Stimulated activated effector memory CD8-positive, alpha-beta T cell treated with anti-CD3 and anti-CD28 coated beads, Interleukin-12 subunit alpha, Interleukin-12 subunit beta, amount 100 ng/mL, for 72 hours (primary cell): Measurements from ENCODE around the gene ANXA8L1.
"Not testable (repeated sequence)": the region's sequence is repeated elsewhere in the genome, so short reads cannot be mapped to it uniquely, and the experiment has no call there.

ENCODE experiments used
- ATAC-seq: fragments of 150-1000 bp; cut with Tn5 transposase; 2 replicates; pipeline ENCODE4 v1.10.0; 2021
- DNase-seq, 2 donors: peaks; one replicate each; pipeline ENCODE4 v3.0.0; 2021 to 2022; ENCODE audit warnings: low spot score in 2 of 2
- H3K27ac Mint-ChIP-seq: one replicate; pipeline ENCODE4 v1.8.0; 2022; ENCODE audit warnings: mild to moderate bottlenecking, mixed read lengths
- H3K36me3 Mint-ChIP-seq: one replicate; pipeline ENCODE4 v1.8.0; 2022; ENCODE audit warnings: mild to moderate bottlenecking, mixed read lengths
- H3K4me1 Mint-ChIP-seq: one replicate; pipeline ENCODE4 v1.8.0; 2022; ENCODE audit warnings: mixed read lengths
- H3K4me3 Mint-ChIP-seq: one replicate; pipeline ENCODE4 v1.8.0; 2022; ENCODE audit warnings: mild to moderate bottlenecking, mixed read lengths
- H3K9me3 Mint-ChIP-seq: one replicate; pipeline ENCODE4 v1.8.0; 2022; ENCODE audit warnings: mixed read lengths

The ANXA8L1 gene, protein sequence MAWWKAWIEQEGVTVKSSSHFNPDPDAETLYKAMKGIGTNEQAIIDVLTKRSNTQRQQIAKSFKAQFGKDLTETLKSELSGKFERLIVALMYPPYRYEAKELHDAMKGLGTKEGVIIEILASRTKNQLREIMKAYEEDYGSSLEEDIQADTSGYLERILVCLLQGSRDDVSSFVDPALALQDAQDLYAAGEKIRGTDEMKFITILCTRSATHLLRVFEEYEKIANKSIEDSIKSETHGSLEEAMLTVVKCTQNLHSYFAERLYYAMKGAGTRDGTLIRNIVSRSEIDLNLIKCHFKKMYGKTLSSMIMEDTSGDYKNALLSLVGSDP

DNA sequence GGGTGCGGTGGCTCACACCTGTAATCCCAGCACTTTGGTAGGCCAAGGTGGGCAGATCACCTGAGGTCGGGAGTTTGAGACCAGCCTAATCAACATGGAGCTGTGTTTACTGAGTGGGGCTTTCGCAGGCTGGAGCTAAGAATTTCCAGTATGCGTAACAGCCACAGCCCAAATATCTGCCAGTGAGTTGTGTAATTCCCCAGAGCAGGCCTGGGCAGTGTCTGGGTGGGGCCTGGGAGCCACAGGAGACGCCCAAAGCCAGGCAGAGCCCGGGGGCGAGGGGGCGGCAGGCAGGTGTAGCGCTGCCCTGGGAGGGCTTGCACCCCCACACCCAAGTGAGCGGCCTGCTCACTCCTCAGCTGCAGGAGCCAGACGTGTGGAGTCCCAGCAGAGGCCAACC is at the start of gene ANXA8L1:
TSS of gene ANXA8L1 (plus strand) at position 371 of the 400 bp plus-strand sequence. CDS start 76 bp downstream, outside the sequence.
- DNase-seq, H3K36me3 Mint-ChIP-seq, H3K4me3 Mint-ChIP-seq, ATAC-seq, H3K27ac Mint-ChIP-seq, H3K4me1 Mint-ChIP-seq, H3K9me3 Mint-ChIP-seq: not testable (repeated sequence)

DNA sequence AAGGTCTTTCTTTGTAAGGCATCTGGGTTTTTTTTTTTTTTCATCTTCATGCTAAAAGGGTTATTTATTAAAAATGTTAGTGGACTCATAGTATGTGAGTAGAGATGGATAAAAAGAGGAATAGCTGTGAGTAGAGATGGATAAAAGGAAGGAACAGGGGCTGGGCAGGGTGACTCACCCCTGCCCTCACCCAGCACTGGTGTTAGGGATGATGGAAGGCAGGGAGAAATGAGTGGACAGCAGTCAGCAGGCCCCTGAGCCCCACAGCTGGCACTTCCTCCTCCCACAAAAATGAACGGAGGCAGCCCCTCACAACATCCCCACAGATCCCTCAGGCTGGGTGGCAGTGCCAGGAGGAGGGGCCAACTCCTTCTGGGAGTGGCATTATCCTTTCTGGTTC is 49.5 kb upstream of the ANXA8L1 start:
- H3K9me3 Mint-ChIP-seq = no peaks in the 10 kb centered on the region
- no peak overlapping the region for H3K4me3 Mint-ChIP-seq

DNA sequence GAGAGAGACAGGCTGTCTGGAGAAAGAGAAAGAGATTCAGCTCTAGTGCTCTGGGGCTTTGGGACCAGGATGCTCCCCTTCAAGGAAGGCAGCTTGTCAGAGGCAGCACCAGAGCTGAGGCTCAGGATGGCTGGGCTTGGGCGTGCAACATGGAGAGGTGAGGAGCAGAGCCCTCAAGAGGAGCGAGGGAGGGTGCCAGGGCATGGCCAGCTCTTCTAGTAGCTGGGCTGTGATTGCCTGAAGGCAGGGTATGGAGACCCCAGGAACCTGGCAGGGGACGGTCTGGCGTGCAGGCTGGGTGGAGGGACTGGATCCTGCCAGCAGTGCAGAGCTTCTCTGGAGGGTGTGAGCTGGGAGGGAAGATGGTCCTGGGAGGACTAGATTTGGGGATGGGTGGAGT is 48.6 kb upstream of the ANXA8L1 start:
- Mint-ChIP-seq H3K36me3 (no peaks in the 10 kb centered on the region), H3K9me3 (no peaks in the 10 kb centered on the region), H3K4me3 (no peak overlapping the region), H3K4me1 (peaks cover 15% of the 10 kb centered on the region), H3K27ac (peak overlapping the region; percentile 53)
- DNase-seq (no peak), ATAC-seq (no peak)

More for the DNA sequence above, 49.5 kb upstream of the ANXA8L1 start:
- H3K4me1 Mint-ChIP-seq = peaks cover 12% of the 10 kb centered on the region
- DNase-seq (no peak), ATAC-seq (no peak)
- H3K27ac Mint-ChIP-seq = peak overlapping the region; percentile 53
- H3K36me3 Mint-ChIP-seq = no peaks in the 10 kb centered on the region

DNA sequence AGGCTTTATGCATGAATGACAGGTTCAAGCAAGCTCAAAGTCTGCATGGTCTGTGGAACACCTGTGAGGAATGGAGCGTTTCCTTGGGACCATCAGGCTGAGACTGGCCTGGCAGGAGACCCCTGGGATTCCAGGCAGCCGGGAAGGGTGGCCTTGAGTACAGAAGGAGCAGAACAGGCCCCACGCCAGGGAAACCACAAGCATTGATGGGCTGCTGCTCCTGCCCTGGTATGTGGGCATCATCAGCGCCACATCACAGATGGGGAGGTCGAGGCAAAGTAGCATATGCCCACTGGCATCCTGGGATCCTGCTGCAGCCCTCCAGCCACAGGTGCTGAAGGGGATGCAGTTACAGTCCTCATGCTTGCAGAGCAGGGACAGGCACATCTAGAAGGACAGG is 47.9 kb upstream of the ANXA8L1 start:
- ATAC-seq (no peak), DNase-seq (no peak)
- Mint-ChIP-seq H3K9me3 (no peaks in the 10 kb centered on the region), H3K4me1 (peaks cover 15% of the 10 kb centered on the region), H3K36me3 (no peaks in the 10 kb centered on the region), H3K27ac (no peak overlapping the region), H3K4me3 (no peak overlapping the region)

DNA sequence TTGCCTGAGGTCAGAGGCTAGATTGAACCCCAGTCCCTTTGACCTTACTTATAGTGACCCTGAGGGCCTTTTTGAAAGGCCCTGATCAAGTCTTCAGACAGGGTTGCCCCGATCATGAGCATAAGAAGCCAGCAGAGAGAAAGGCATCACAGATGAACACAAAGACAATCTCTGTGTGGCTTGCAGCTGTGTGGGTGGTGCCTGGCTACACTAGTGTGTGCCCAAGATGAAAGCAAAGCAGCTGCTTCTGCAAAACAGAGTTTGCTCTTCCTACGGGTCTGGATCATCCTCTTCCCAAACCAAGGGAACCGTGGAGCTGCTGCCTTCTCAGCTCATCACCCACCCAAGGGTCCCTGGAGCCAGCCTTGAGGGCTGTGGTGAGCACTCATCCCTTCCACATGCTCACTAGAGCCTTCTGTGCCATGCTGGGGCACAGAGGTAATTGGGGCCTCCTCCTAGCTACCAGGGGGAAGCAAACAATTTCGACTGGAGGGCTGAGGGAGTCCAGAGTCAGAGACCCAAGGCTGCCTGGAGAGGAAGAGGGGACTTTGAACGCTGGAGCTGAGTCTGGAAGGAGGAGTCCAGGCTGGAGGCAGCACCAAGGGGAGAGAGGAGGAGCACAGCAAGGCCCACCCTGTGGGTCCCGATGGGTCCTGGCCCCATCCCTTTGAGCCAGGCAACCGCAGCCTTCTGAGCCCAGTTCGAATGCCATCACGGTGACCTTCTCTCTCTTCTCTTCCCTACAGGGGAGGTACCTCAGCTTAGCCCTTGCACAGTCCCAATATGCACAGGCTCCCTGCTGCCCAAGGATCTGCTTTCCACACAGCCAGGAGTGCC is 46.5 kb upstream of the ANXA8L1 start:
- Mint-ChIP-seq H3K9me3 (no peaks in the 10 kb centered on the region), H3K4me1 (peaks cover 15% of the 10 kb centered on the region), H3K36me3 (no peaks in the 10 kb centered on the region), H3K4me3 (no peak overlapping the region), H3K27ac (no peak overlapping the region)
- ATAC-seq = peak; percentile 22
- no peak for DNase-seq

DNA sequence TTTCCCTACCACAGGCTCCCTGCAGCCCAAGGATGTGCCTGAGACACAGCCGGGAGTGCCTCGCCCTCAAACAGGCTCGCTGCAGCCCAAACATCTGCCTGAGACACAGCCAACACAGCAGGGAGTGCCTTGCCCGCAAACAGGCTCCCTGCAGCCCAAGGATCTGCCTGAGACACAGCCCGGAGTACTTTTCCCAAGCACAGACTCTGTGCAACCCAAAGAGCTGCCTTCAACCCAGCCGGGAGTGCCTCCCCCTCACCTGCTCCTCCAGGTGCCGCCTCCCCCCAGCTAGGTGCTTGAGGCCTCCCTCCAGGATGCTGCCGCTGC is 45.9 kb upstream of the ANXA8L1 start:
- ATAC-seq (no peak), DNase-seq (no peak)
- Mint-ChIP-seq H3K4me1 (peaks cover 15% of the 10 kb centered on the region), H3K27ac (no peak overlapping the region), H3K4me3 (no peak overlapping the region), H3K36me3 (no peaks in the 10 kb centered on the region), H3K9me3 (no peaks in the 10 kb centered on the region)

DNA sequence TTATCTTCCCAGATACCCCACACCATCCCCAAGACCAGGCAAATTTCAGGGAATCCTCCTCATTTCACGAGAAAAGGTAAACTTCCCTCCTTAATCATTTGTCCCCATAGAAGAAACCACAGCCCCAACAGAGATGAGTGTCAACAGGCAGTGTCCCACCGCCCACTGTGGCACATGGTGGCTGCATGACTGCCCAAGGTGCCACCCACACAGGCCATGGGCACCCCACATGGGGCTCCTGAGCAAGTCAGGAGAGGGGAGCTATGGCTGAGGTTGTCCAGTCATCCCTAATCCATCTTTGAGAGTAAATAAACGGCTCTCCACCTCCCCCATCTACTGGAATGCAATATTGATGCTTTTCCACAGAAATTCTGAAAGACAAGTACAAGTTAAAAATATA is 44.7 kb upstream of the ANXA8L1 start:
- no peak overlapping the region for H3K4me3 Mint-ChIP-seq
- DNase-seq = no peak
- no peaks in the 10 kb centered on the region for H3K9me3 Mint-ChIP-seq
- no peaks in the 10 kb centered on the region for H3K36me3 Mint-ChIP-seq
- H3K4me1 Mint-ChIP-seq = peaks cover 15% of the 10 kb centered on the region
- peak; percentile 45 for ATAC-seq
- H3K27ac Mint-ChIP-seq = no peak overlapping the region

DNA sequence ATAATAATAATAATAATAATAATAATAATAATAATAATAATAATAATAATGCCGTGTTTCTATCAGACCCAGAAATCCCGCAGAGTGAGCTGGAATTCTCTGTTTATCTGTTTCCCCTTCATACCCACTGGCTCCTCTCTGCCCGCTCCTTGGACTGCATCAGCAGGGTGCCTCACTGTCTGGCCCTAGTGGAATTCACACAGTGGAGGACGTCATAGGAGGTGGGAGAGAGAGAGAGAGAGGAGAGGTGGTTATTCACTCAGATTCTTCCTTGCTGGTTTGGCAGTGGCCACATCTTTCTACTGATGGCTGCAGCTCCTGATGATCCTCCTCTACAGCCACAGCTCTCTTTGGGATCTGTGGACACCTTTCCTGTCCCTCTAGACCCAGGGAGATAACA is 10.1 kb upstream of the ANXA8L1 start:
- H3K9me3 Mint-ChIP-seq, H3K4me1 Mint-ChIP-seq, H3K4me3 Mint-ChIP-seq, H3K36me3 Mint-ChIP-seq, ATAC-seq, DNase-seq, H3K27ac Mint-ChIP-seq: not testable (repeated sequence)

DNA sequence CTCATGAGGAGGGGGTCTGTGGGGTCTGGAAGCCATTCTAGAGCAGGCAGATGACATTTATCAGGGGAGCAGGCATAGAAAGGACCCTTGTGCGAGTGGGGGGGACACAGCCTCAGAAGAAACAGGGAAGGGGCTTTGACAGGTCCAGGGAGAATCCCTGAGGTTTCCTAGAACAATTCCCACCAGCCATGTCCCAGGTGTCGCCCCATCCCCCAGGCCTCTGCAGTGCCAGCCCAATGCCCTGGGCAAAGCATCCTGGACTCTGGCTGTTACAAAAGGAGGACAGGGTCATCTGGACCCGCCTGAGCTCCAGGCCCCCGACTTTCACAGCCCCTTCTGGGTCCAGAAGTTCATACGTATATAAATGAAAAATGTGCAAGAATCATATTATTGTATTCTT is 8.4 kb upstream of the ANXA8L1 start:
- not testable (repeated sequence) for H3K36me3 Mint-ChIP-seq, H3K4me1 Mint-ChIP-seq, H3K9me3 Mint-ChIP-seq, ATAC-seq, H3K27ac Mint-ChIP-seq, H3K4me3 Mint-ChIP-seq, DNase-seq

DNA sequence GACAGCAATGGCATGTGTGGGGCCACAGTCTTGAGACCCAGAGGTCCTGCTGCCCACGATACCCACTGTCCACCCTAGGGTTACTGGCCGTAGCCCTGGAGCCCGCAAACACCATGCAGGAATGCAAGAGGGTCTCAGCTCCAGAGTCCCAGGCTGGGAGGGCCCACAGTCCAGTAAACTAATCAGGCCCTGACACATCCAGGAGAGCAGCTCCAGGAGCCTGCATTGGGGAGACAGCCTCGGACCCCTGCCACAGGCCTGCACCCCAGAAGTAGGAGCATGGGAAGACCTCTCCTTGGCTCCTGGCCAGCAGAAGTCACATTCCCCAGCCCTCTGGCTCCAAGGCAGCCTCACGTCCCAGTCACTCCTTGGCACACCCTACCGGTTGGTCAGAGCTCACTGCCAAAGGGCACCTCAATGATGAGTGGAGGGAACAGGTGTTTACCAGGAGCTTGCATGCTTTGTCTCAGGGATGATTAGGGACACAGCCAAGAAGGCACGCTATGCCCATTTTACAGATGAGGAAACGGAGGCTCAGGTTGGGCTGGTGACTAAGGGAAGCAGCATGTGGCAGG is 7.8 kb upstream of the ANXA8L1 start:
- not testable (repeated sequence) for H3K4me1 Mint-ChIP-seq, H3K36me3 Mint-ChIP-seq, H3K27ac Mint-ChIP-seq, ATAC-seq, DNase-seq, H3K9me3 Mint-ChIP-seq, H3K4me3 Mint-ChIP-seq

DNA sequence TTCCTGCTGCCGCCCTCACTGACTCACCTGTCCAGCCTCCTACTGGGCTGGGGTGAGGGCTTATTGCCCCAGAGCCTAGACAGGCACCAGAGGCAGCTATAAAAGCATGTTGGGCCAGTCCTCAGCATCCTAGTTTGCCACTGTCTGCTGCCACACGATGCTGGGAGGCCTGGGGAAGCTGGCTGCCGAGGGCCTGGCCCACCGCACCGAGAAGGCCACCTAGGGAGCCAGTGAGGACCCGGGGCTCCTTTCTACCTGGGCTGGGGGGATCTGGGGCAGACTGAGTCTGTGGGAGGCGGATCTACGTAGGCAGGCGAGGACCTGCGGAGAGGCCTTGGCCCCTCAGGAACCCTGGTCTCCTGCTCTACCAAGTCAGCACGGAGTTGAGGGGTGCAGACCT is 6.6 kb upstream of the ANXA8L1 start:
- not testable (repeated sequence) for DNase-seq, H3K27ac Mint-ChIP-seq, H3K36me3 Mint-ChIP-seq, H3K4me3 Mint-ChIP-seq, ATAC-seq, H3K9me3 Mint-ChIP-seq, H3K4me1 Mint-ChIP-seq

DNA sequence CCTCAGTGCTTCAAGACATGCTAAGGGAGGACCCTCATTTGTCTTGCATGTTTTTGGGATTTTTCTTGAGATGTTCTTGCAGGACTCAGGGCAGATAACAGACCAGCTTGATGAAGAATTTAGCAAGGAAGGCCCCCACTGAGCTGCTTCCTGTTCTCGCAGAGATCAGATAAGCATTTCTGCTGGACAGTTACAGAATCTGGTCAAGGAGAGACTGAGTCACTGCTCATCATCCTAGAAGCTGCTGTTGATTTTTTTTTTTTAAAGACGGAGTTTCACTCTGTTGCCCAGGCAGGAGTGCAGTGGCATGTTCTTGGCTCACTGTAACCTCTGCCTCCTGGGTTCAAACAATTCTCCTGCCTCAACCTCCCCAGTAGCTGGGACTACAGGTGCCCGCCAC is 1.2 kb upstream of the ANXA8L1 start:
- DNase-seq, H3K27ac Mint-ChIP-seq, H3K36me3 Mint-ChIP-seq, ATAC-seq, H3K9me3 Mint-ChIP-seq, H3K4me3 Mint-ChIP-seq, H3K4me1 Mint-ChIP-seq: not testable (repeated sequence)

DNA sequence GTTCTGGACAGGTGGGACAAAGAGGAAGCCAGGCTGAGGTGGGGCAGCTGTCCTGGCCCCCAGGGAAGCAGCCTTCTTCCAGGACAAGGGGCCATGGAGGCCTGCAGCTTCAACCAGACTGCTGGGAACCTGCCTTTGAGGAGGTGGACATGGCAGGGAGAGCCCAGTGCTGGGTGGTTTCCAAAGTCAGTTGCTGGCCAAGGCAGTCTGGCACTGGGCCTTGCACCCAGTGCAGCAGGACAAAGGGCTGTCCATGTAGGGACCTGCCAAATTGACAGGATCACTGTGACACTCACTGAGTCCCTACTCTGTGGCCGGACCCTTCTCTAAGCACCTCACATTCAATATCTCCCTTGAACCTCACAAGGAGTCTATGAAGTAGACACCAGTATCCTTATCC is 1.4 kb downstream of the ANXA8L1 start:
- H3K4me1 Mint-ChIP-seq, H3K27ac Mint-ChIP-seq, H3K9me3 Mint-ChIP-seq, H3K4me3 Mint-ChIP-seq, H3K36me3 Mint-ChIP-seq, ATAC-seq, DNase-seq: not testable (repeated sequence)

DNA sequence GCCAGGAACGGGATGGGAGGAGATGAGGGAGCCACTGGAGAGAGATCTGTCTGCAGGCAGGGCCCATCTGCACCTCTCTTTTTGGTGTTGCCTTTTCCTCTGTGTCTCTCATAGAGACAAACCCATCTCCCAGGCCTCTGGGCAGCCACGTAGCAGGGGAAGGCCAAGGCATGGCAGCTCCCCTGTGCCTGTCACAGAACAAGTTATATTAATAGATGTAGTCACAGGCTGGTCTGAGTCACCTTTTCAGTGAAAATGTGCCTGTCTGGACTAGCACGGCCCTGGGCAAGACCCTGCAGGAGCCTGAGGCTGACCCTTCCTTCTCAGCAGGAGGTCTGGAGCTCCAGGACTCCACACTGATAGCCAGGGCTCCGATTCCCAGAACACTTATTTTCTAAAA is 2.1 kb downstream of the ANXA8L1 start:
- not testable (repeated sequence) for H3K4me3 Mint-ChIP-seq, H3K36me3 Mint-ChIP-seq

DNA sequence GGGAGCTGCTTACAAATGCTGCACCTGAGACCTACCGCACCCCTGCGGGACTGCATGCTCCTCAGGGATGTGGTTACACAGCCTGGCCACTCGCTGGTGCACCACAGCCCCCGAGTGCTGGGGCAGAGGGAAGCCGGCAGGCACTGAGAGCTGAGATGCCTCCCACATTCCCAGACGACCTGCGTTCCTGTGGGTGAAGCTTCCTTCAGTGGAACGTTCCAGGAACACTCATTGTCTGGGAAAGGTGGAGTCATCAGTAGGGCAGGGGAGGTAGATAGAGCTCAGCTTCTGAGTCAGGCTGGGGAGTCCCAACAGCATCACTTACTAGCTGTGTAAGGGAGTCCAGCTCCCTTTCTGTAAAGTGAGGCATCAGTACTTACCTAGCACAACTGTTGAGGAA is 2.5 kb downstream of the ANXA8L1 start:
- ATAC-seq = peak; percentile 56
- not testable (repeated sequence) for H3K27ac Mint-ChIP-seq, H3K36me3 Mint-ChIP-seq, H3K4me1 Mint-ChIP-seq, H3K4me3 Mint-ChIP-seq, H3K9me3 Mint-ChIP-seq, DNase-seq

More for the DNA sequence above, 2.1 kb downstream of the ANXA8L1 start:
- DNase-seq, H3K27ac Mint-ChIP-seq, H3K9me3 Mint-ChIP-seq, H3K4me1 Mint-ChIP-seq: not testable (repeated sequence)
- peak; percentile 6 for ATAC-seq
